Measurements from ENCODE around the gene BMP7. TPM values are rescaled to one million over a fixed set of nuclear protein-coding genes. Genes with fewer than 3 reads are reported as not detected.

Gene BMP7
- total RNA-seq, 1 donor from 2014 or later = not detected

- DNase-seq (ENCODE audit: low read depth, low spot score) = no peak
These were observed 136.2 kb downstream of the BMP7 start for GRCh38 chr20:57130160-57130772.

GRCh38 chr20:57129303-57129702 lies 137.1 kb downstream of the BMP7 start:
- DNase-seq (ENCODE audit: low read depth, low spot score) = no peak

GRCh38 chr20:57128044-57128757 lies 138.2 kb downstream of the BMP7 start:
- DNase-seq (ENCODE audit: low read depth, low spot score) = no peak

GRCh38 chr20:57126481-57127092 lies 139.9 kb downstream of the BMP7 start:
- DNase-seq (ENCODE audit: low read depth, low spot score) = no peak

GRCh38 chr20:57124800-57125517 lies 141.5 kb downstream of the BMP7 start:
- no peak for DNase-seq (ENCODE audit: low read depth, low spot score)

GRCh38 chr20:57124366-57124765 lies 142.1 kb downstream of the BMP7 start:
- no peak for DNase-seq (ENCODE audit: low read depth, low spot score)

- no peak for DNase-seq (ENCODE audit: low read depth, low spot score)
These were observed 142.9 kb downstream of the BMP7 start for GRCh38 chr20:57123504-57123903.

GRCh38 chr20:57122536-57123489 lies 143.6 kb downstream of the BMP7 start:
- DNase-seq (ENCODE audit: low read depth, low spot score) = no peak

GRCh38 chr20:57118964-57119363 lies 147.5 kb downstream of the BMP7 start:
- DNase-seq (ENCODE audit: low read depth, low spot score) = no peak

Other genes with a start within 250 kb of the BMP7 start
- gene SPO11, start 63.2 kb upstream of the BMP7 start, total RNA-seq = not detected in 2 replicates
- gene RAE1, start 84.6 kb upstream of the BMP7 start, total RNA-seq = 28.9 and 42.8 TPM in 2 replicates
- 18.2 and 21.8 TPM in 2 replicates for gene RBM38, start 124.8 kb upstream of the BMP7 start, total RNA-seq

All from pulmonary artery endothelial cell (primary cell).